Measurements from ENCODE around the gene ATRNL1. TPM values are rescaled to one million over a fixed set of nuclear protein-coding genes. Genes with fewer than 3 reads are reported as not detected.

Gene ATRNL1
- total and polyA plus RNA-seq, 12 donors = 4.8 to 217 (median 92.4) TPM

DNA sequence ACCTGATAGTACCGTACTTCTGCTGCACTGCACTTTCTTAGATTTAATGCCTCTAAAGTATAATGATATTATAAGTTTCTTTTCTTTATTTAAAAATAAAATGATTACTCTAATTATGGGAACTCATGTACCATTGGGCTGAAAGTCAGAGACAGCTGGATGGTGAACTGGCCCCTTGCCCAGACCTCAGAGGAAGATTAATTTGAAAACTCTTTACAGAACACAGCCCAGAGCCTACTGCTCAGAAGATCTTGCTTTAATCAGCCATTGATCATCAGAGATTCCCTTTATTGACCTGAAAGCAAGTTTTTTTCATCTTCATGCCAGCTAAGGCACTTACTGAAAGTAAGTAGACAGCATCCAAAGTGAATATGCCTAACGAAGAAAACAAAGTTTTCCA lies 838.1 kb downstream of the ATRNL1 start:
- WGBS, 4 donors = 92 to 98% (median 94%) methylated on average over 2 of the region's 2 CpGs
- no peak for DNase-seq
- Histone ChIP-seq H3K36me3 (replicated peaks in 1 of 2) (no peaks in the 10 kb centered on the region), H3K4me3 (no peak overlapping the region), H3K4me1 (replicated peaks in 1 of 2) (no peaks in the 10 kb centered on the region), H3K9me3 (replicated peaks in 1 of 3) (no peaks in the 10 kb centered on the region), H3K27me3 (no peaks in the 10 kb centered on the region), H3K27ac (no peak overlapping the region)
- intact Hi-C loops (cut with DNase I) = no loop called here
- TF ChIP-seq CTCF (IDR thresholded peaks at IDR 0.05) (no peak), POLR2A (IDR thresholded peaks at IDR 0.05) (no peak)

DNA sequence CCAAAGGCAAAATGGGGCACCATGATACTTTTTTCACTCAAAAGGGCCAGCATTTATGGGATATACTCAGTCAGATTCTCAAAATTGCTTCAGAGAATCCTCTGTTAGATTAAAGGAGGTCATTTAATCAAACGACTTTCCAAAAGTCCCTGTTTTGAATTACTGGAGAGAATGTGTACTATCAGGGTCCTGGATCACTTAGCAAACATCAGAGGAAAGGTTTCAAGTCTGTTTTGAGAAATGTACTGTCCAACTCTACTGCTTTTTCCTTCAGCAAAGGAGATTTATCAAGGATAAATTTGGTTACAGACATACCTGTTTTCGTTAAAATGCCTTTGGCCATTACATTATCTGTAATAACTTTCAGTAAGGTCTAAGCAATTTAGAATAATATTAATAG lies 838.9 kb downstream of the ATRNL1 start:
- WGBS, 4 donors = 85 to 88% (median 87%) methylated on average over 2 of the region's 2 CpGs
- DNase-seq = no peak
- no peak for TF ChIP-seq CTCF (IDR thresholded peaks at IDR 0.05)
- H3K9me3 ChIP-seq (replicated peaks in 1 of 3) = no peaks in the 10 kb centered on the region
- no peak overlapping the region for H3K4me3 ChIP-seq
- no peaks in the 10 kb centered on the region for H3K27me3 ChIP-seq
- no peaks in the 10 kb centered on the region for H3K4me1 ChIP-seq (replicated peaks in 1 of 2)
- H3K36me3 ChIP-seq (replicated peaks in 1 of 2) = no peaks in the 10 kb centered on the region
- intact Hi-C loops (cut with DNase I) = no loop called here
- H3K27ac ChIP-seq = no peak overlapping the region

GRCh38 chr10:115933098-115933497 lies 839.9 kb downstream of the ATRNL1 start:
- H3K36me3 ChIP-seq (replicated peaks in 1 of 2) = no peaks in the 10 kb centered on the region
- 92 to 100% (median 96%) methylated on average over 2 of the region's 2 CpGs for WGBS, 4 donors
- H3K4me3 ChIP-seq = no peak overlapping the region
- H3K27me3 ChIP-seq = no peaks in the 10 kb centered on the region
- no peak overlapping the region for H3K27ac ChIP-seq
- TF ChIP-seq POLR2A (IDR thresholded peaks at IDR 0.05) (no peak), CTCF (IDR thresholded peaks at IDR 0.05) (no peak)
- intact Hi-C loops (cut with DNase I) = no loop called here
- no peak for DNase-seq
- no peaks in the 10 kb centered on the region for H3K9me3 ChIP-seq (replicated peaks in 1 of 3)
- H3K4me1 ChIP-seq (replicated peaks in 1 of 2) = no peaks in the 10 kb centered on the region

GRCh38 chr10:115935731-115936130 lies 842.6 kb downstream of the ATRNL1 start:
- no peak overlapping the region for H3K27ac ChIP-seq
- WGBS, 4 donors = 88 to 94% (median 94%) methylated on average over 2 of the region's 2 CpGs
- DNase-seq = no peak

DNA sequence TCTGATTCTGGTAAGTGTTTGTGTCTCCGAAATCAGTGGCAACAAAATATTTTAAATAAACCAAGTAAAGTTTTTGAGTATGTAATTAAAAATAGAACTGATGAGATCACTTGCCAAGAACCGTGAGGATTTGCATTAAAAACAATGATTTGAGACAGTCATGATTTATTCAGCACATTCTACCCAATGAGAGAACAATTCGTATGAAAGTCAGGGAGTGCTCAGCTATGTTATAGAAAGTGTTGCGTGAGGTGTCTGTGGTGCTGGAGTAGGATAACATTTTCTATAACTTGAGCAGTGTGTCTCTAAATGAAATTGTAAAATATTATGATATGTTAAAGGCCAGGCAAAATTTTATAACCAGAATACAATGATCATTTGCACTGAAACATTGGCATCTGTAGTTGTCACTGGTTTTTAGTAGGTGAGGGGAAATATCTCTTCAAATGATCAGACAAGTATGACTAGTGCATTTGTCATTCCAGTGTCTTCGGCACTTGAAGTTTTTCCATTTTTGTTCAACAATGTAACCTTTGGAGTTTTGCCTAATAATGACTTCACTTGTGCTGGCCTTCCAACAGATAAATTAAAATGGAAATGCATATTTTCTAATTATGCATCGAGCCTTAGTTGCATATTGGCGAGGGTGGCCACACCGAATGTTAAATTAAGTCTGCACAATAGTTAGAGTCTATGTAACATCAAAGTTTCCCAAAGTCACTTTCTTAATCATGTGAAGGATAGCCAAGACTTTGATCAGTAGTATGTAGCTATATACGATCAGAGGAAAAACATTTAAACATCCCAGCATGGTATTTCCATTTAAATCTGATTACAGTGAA lies 844.0 kb downstream of the ATRNL1 start:
- H3K9me3 ChIP-seq (replicated peaks in 1 of 3) = no peaks in the 10 kb centered on the region
- no peak overlapping the region for H3K4me3 ChIP-seq
- WGBS, 4 donors = 76 to 80% (median 77%) methylated on average over 9 of the region's 9 CpGs

More at GRCh38 chr10:115935731-115936130, 842.6 kb downstream of the ATRNL1 start:
- TF ChIP-seq POLR2A (IDR thresholded peaks at IDR 0.05) = no peak
- no peak overlapping the region for H3K4me3 ChIP-seq
- intact Hi-C loops (cut with DNase I) = no loop called here
- peaks cover 0 to 2% of the 10 kb centered on the region in 2 donors for H3K4me1 ChIP-seq (replicated peaks in 1 of 2)
- no peaks in the 10 kb centered on the region for H3K9me3 ChIP-seq (replicated peaks in 1 of 3)
- H3K27me3 ChIP-seq = no peaks in the 10 kb centered on the region
- H3K36me3 ChIP-seq (replicated peaks in 1 of 2) = no peaks in the 10 kb centered on the region

More for the DNA sequence above, 844.0 kb downstream of the ATRNL1 start:
- intact Hi-C loops (cut with DNase I) = no loop called here
- H3K27ac ChIP-seq = no peak overlapping the region
- DNase-seq = no peak
- H3K36me3 ChIP-seq (replicated peaks in 1 of 2) = no peaks in the 10 kb centered on the region
- TF ChIP-seq CTCF (IDR thresholded peaks at IDR 0.05) (no peak), POLR2A (IDR thresholded peaks at IDR 0.05) (no peak)
- H3K27me3 ChIP-seq = no peaks in the 10 kb centered on the region
- peaks cover 0 to 7% of the 10 kb centered on the region in 2 donors for H3K4me1 ChIP-seq (replicated peaks in 1 of 2)
